HG03039 (cell line): ENCODE data around the gene TCHHL1.
"Not testable (repeated sequence)": the region's sequence is repeated elsewhere in the genome, so short reads cannot be mapped to it uniquely, and the experiment has no call there.

Experiments
- ATAC-seq: cut with Tn5 transposase; IDR thresholded peaks from one replicate; pipeline ENCODE4 v1.9.1; 2021; ENCODE audit warnings: mild to moderate bottlenecking, moderate library complexity; ENCODE audit not compliant: unreplicated experiment

Gene TCHHL1

GRCh38 chr1:152096931-152097330, 8.1 kb upstream of the TCHHL1 start:
- no peak for ATAC-seq

- no peak for ATAC-seq
Observed at GRCh38 chr1:152086760-152087159, 2.1 kb downstream of the TCHHL1 start.

- no peak for ATAC-seq
Observed at GRCh38 chr1:152084853-152085252, 4.0 kb downstream of the TCHHL1 start.

DNA sequence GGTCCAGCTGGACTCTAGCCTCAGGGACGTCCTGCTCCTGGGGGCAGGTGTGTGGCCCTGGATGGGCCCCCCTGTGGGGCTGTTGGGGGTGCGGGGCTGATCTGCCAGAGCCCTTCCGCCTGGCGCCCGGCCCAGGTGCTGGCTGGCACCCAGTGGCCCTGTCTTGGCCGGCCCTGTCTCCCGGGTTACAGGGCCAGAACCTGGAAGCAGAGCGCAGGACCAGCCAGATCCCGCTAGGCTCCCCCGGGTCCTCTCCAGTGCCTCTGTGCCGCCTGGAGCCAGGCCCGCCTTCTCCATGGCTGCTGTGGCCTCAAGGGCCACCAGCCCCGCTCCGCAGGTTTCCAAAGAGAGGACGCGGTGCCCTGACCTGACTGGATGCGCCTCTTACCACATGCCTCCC, 7.8 kb downstream of the TCHHL1 start:
- ATAC-seq, result not testable (repeated sequence)

DNA sequence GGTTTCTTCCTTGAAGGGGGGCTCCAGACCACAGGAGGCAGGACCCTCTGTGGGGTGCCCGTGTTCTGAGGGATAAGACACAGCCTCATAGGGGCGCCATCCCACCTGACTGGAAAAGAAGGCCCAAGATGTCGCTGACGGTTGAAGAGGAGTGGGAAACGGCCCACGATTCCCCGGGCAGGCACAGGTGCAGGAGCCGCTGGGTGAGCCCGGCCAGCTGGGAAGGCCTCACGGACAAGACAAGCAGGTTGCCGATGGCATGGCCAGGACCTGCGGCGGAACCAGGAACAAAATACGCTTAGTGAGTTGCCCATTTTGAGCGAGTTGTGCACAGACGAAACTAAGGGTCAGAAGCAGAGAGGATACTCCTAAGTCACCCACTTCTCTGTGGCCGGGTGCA, 8.4 kb downstream of the TCHHL1 start:
- ATAC-seq, result not testable (repeated sequence)

DNA sequence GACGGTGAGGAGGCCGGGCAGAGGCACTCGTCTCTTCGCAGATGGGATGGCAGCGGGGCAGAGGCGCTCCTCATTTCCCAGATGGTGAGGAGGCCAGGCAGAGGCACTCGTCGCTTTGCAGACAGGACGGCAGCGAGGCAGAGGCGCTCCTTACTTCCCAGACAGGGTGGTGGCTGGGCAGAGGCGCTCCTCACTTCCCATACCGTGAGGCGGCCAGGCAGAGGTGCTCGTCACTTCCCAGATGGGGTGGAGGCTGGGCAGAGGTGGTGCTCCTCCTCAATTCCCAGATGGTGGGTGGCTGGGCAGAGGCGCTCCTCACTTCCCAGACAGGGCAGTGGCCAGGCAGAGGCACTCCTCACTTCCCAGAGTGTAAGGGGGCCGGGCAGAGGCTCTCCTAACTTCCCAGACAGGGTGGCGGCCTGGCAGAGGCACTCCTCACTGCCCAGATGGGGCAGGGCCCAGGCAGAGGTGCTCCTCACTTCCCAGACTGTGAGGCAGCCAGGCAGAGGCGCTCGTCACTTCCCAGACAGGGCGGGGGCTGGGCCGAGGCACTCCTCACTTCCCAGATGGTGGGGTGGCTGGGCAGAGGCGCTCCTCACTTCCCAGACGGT, 9.9 kb downstream of the TCHHL1 start:
- no peak for ATAC-seq

- no peak for ATAC-seq
Observed at GRCh38 chr1:152072311-152072710, 16.6 kb downstream of the TCHHL1 start.

GRCh38 chr1:152071123-152071522, 17.7 kb downstream of the TCHHL1 start:
- ATAC-seq, result no peak

GRCh38 chr1:152067929-152068328, 20.9 kb downstream of the TCHHL1 start:
- ATAC-seq, result no peak

DNA sequence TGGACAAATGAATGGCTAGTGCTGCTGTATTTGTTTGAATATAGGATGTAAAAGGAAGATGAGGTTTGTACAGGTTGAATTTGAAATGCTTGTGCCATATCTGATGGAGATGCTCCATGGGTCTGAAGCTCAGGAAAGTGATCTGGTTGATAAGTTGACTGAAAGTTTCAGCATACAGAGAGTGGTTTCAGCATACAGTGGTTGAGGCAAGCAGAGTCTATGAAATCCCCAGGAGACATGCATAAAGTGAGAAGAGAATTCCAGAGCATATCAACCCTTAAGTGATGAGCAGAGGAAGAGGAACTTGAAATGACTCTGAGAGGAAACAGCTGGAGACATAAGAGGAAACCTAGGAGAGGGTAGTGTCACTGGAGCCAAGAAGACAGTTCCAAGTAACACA, 21.7 kb downstream of the TCHHL1 start:
- ATAC-seq, result no peak

GRCh38 chr1:152061952-152062351, 26.9 kb downstream of the TCHHL1 start:
- no peak for ATAC-seq

- no peak for ATAC-seq
Observed at GRCh38 chr1:152053375-152053774, 35.5 kb downstream of the TCHHL1 start.

DNA sequence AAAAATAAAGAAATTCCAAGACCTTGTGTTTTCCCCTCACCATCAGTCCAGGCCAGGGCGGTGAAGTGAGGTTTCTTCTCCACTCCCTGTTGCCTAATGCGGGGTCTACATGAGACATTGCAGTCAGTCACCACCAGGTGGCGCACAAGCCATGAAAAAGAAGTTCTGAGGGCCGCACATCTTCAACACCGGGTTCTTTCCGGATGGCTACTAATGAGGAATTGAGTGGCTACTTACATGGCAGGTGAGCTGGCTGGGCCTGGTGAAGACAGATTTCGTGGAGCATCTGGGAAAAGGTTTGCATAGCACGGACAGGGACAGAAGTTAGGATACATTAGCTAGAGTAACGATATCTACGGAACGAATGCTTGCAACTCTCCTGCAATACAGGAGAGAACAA, 36.3 kb downstream of the TCHHL1 start:
- ATAC-seq, result no peak

GRCh38 chr1:152050886-152051675, 37.8 kb downstream of the TCHHL1 start:
- no peak for ATAC-seq

- ATAC-seq, result no peak
Observed at GRCh38 chr1:152049291-152050083, 39.4 kb downstream of the TCHHL1 start.

DNA sequence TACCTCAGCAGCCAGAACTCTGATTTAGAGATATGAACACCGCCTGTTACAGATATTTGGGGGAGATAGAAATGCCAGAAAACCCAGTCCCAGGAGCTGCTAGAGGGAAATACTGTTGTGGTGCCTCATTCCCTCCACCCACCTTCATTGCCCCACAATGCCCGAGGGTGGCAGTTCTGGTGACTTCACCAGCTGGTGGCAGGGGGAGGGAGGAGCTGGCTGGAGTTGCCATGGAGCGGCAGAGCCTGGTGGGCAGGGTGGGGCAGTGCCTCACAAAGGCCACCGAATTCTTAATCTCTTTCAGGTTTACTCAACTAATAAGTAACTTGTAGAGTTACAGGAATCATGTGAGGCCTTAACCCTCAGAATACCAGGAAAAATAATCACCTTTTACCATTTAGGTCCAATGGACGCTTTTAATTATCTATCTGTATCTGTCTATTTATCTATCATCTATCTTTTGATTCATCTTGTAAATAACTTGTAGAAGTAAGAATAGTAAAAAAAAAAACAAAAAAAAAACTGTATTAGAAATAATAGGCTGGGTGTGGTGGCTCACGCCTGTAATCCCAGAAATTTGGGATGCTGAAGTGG, 40.4 kb downstream of the TCHHL1 start:
- peak; percentile 14 for ATAC-seq

DNA sequence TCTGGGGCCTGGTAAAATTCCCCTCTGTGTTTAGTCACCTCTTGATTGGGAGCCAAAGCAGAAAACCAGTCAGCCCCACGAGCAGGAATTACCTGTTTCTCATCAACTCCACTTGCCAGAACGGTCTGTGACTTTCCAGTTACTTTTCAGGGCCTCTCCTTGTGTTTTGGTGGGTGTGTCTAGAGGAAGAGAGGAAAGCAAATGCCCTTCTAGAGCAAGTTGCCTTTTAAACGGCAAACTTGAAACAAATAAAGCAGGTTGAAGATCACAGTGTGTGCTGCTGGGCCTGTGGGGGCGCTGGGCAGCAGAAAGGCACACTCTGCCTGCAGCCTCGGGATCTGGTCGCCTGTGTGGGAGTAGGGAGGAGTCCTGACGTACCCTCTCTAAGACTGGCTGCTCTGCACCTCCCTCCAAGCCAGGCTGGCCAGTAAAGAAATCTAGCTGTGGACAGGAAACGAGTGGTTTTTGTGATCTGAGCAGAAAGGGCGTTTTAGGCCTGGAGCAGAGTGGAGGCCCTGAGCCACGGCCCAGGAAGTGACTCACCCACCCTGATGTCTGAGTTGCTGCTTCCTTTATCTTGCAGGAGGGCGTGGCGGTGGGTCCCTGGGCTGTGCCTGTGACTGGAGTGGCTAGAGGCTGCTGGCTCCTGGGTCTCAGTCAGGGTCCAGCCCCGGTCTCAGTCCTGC, 41.0 kb downstream of the TCHHL1 start:
- ATAC-seq, result peak; percentile 90

- no peak for ATAC-seq
Observed at GRCh38 chr1:152047413-152047729, 41.5 kb downstream of the TCHHL1 start.

DNA sequence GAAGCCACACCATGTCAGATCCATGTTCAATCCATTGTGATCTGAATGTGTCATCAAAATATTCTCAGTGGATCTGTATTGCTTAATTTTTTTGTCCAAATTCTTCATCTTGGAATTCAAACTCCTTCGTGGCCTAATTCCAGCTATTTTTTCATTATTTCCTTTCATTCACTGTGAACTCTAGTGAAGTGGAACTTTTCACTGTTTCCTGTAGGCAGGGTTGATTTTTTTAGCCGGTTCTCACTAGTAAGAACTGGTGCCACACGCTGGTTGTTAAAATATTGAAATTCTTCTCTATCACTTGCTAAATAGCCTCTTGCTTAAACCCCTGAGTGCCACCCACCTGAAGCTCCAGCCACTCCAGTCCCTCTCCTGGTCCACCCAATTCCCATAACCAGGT, 44.5 kb downstream of the TCHHL1 start:
- no peak for ATAC-seq

- no peak for ATAC-seq
Observed at GRCh38 chr1:152043870-152044269, 45.0 kb downstream of the TCHHL1 start.

DNA sequence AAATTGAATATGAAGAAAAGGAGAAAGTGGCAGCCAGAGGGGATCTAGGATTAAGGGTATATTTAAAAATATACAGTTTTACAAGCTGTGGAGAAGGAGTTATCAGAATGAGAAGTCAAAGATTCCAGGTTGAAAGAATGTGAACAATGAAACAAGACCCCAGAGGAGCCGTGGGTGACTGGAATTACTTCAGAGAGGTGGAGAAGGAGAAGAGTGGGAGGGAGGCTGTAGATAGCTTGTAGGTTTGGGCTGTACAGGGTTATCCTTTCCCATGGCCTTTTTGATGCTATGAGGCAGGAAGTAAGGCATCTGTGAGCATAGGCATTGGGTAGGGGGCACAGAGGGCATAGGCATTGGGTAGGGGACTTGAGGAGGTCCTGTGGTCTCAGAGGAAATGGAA, 46.8 kb downstream of the TCHHL1 start:
- no peak for ATAC-seq
